Esophagus (tissue), 2 donors: ENCODE measurements around the gene PRELP. TPM values are rescaled to one million over a fixed set of nuclear protein-coding genes. Genes with fewer than 3 reads are reported as not detected.

ENCODE experiments used
- H3K27ac ChIP-seq, 2 donors: one replicate each; pipeline ENCODE4 v1.5.1; 2013; ENCODE audit warnings: low read depth in 2 of 2, mild to moderate bottlenecking in 2 of 2, inconsistent platforms in 1 of 2, low read length in 1 of 2, moderate library complexity in 1 of 2
- H3K27me3 ChIP-seq, 2 donors: one replicate each; pipeline ENCODE4 v1.6.1; 2013; ENCODE audit warnings: low read length in 2 of 2, control low read depth in 1 of 2, mild to moderate bottlenecking in 1 of 2; ENCODE audit not compliant: insufficient read depth in 2 of 2, control insufficient read depth in 1 of 2
- H3K36me3 ChIP-seq, 2 donors: one replicate each; pipeline ENCODE4 v1.6.1; 2013; ENCODE audit warnings: low read length in 1 of 2; ENCODE audit not compliant: control insufficient read depth in 2 of 2, insufficient read depth in 2 of 2
- H3K4me1 ChIP-seq, 2 donors: one replicate each; pipeline ENCODE4 v1.6.1; 2013; ENCODE audit warnings: low read length in 1 of 2; ENCODE audit not compliant: control insufficient read depth in 2 of 2, insufficient read depth in 2 of 2
- H3K4me3 ChIP-seq, 2 donors: one replicate each; pipeline ENCODE4 v1.5.1; 2013; ENCODE audit warnings: low read length in 2 of 2, mild to moderate bottlenecking in 2 of 2, low read depth in 1 of 2, moderate library complexity in 1 of 2
- H3K9me3 ChIP-seq, 2 donors: one replicate each; pipeline ENCODE4 v1.6.1; 2013; ENCODE audit warnings: mild to moderate bottlenecking in 2 of 2, low read depth in 1 of 2, low read length in 1 of 2, moderate library complexity in 1 of 2; ENCODE audit not compliant: control insufficient read depth in 2 of 2, insufficient read depth in 1 of 2
- WGBS, 2 donors: extraction: QIAGEN DNeasy Blood & Tissue Kit; methylation state at CpG; one replicate each; pipeline ENCODE4 v1.1.7; 2013; 5-methylcytosine and 5-hydroxymethylcytosine counted together
- polyA plus RNA-seq, 2 donors: library from polyadenylated mRNA; stranded (reverse); fragments of 200-250 nt; gene quantifications; one replicate each; pipeline ENCODE4 v1.2.3, GENCODE V29; 2013
- donor health status: healthy with polysubstance abuse.
- donor health status: Bipolar disorder and iron deficiency.

PRELP gene
- polyA plus RNA-seq, 2 donors: 6.5 to 27.8 TPM

DNA sequence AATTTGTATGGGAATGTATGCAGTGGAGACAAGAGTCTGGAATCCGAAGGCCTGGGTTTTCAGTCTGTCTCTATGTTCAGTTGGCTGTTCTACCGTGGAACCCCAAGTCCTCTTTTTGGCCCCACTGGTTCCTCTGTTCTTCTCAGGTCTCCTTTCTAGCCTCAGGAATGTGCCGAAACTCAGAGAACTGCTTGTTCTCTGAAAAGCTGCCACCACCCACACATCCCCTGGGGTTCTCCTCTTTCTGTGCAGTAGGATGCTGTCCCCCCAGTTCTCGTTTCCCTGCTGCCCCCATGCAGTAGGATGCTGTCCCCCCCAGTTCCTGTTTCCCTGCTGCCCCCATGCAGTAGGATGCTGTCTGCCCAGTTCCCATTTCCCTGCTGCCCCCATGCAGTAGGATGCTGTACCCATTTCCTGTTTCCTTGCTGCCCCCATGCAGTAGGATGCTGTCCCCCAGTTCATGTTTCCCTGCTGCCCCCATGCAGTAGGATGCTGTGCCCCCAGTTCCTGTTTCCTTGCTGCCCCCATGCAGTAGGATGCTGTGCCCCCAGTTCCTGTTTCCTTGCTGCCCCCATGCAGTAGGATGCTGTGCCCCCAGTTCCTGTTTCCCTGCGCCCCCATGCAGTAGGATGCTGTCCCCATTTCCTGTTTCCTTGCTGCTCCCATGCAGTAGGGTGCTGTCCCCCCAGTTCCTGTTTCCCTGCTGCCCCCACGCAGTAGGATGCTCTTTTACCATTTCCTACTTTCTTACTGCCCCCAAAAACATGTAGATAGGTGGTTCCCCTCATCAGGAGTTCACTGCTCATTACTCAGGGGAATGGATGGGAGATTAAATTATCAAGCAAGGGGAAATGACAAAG, 53.6 kb downstream of the PRELP start:
- Histone ChIP-seq H3K27ac (no peak overlapping the region), H3K9me3 (no peaks in the 10 kb centered on the region), H3K36me3 (no peaks in the 10 kb centered on the region), H3K27me3 (no peaks in the 10 kb centered on the region), H3K4me3 (no peak overlapping the region), H3K4me1 (peaks cover 2 to 5% of the 10 kb centered on the region in 2 donors)
- 78 to 80% methylated on average over 6 of the region's 6 CpGs for WGBS, 2 donors

DNA sequence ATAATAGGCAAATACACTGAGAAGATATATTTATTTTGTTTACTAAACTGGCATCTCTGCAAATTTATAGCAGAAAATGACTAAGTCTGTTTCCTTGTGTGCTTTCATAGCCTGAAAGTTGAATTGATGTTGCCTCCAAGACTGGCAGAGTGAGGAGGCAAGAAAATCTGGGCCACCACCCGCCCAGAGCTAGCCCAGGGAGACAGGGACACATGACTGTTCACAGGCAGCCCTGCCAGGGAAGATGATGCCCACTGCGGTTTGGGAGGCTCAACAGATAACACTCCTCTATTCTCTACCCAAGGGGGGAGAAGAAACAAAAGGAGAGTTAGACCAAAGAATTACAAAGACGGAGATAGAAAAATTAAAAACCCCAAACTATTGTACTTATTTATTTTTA, 55.5 kb downstream of the PRELP start:
- 90 to 91% methylated on average over 3 of the region's 3 CpGs for WGBS, 2 donors

DNA sequence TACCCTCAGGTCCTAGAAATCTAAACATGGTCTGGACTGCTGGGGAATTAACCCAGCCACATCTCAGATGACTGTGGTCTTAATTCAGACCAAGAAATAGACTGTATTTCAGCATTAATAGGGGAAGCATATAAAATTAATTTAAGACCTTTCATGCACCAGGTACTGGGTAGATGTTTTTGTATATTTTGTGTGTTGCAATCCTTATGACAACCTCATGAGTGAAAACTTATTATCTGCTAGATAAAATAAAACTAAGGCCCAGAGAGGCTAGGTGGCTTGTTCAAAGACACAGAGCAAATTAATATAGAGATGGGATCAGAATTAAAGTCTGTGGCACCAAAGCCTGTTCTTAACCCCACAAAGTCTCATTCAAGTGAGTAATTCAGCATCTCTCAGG, 58.4 kb downstream of the PRELP start:
- H3K27me3 ChIP-seq: no peaks in the 10 kb centered on the region
- H3K27ac ChIP-seq: peak overlapping the region; percentile 49 to 75
- no peaks in the 10 kb centered on the region for H3K36me3 ChIP-seq
- H3K4me1 ChIP-seq: no peaks in the 10 kb centered on the region
- H3K4me3 ChIP-seq: no peak overlapping the region
- no peaks in the 10 kb centered on the region for H3K9me3 ChIP-seq

More for the DNA sequence above, 55.5 kb downstream of the PRELP start:
- Histone ChIP-seq H3K36me3 (no peaks in the 10 kb centered on the region), H3K4me3 (no peak overlapping the region), H3K4me1 (peaks cover 0 to 5% of the 10 kb centered on the region in 2 donors), H3K27me3 (no peaks in the 10 kb centered on the region), H3K27ac (no peak overlapping the region), H3K9me3 (no peaks in the 10 kb centered on the region)

- Histone ChIP-seq H3K27me3 (no peaks in the 10 kb centered on the region), H3K9me3 (no peaks in the 10 kb centered on the region), H3K4me1 (no peaks in the 10 kb centered on the region), H3K27ac (peak overlapping the region; percentile 64 to 75), H3K36me3 (no peaks in the 10 kb centered on the region), H3K4me3 (no peak overlapping the region)
- 31 to 55% methylated on average over 3 of the region's 3 CpGs for WGBS, 2 donors
Observed at GRCh38 chr1:203534526-203534925, 58.9 kb downstream of the PRELP start.

DNA sequence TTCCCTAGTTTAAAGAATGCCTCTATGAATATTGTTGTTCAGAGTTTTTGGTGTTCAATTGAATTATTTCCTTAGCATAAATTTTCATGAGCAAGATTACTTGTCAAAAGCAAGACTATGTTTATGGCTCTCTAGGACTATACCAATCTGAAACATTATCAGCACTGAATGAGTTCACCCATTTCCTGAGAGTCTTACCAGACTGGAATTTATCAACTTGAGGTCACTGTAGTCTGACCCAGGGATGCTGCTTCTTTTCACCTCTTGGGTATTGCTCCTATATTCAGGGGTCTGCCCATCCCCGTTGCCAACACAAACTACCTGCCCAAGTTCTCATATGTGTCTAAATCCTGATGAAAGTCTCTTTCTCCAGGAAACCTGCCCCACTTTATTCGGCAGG, 61.0 kb downstream of the PRELP start:
- Histone ChIP-seq H3K36me3 (no peaks in the 10 kb centered on the region), H3K9me3 (no peaks in the 10 kb centered on the region), H3K27ac (no peak overlapping the region), H3K27me3 (no peaks in the 10 kb centered on the region), H3K4me1 (no peaks in the 10 kb centered on the region), H3K4me3 (no peak overlapping the region)
- WGBS, 2 donors: 73 to 80% methylated on average over 2 of the region's 2 CpGs

- Histone ChIP-seq H3K27ac (no peak overlapping the region), H3K36me3 (no peaks in the 10 kb centered on the region), H3K27me3 (no peaks in the 10 kb centered on the region), H3K4me3 (no peak overlapping the region), H3K9me3 (no peaks in the 10 kb centered on the region), H3K4me1 (no peaks in the 10 kb centered on the region)
- WGBS, 2 donors: 70 to 85% methylated on average over 3 of the region's 3 CpGs
Observed at GRCh38 chr1:203536980-203537455, 61.4 kb downstream of the PRELP start.

DNA sequence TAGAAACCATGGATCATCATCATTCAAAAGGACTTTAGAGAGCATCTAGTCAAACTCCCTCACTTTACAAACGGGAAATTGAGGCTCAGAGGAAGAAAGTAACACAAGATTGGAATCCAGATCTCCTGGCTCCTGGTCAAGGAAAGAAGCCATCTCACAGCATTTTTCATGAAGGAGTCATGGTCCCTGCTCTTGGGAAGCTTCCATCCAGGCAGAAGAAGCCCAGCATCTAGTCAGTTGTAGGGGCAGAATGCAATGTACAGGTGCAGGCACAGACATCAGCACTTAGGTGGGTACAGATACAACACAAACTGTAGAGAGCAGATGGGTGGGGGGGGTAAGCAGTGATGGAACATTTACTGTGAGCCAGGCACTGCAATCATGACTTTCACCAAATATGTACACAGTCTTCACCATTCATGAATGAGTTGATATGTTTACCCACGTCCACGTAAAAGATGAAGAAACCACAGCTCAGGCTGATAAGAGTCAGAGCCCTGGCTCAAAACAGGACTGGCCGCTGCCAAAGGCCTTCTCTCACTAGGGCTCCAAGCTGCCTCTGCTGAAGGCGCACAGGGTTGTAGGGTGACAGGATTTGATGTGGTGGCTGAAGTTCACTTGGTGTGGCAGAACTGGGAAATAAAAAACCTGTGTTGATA, 62.3 kb downstream of the PRELP start:
- 67 to 75% methylated on average over 5 of the region's 5 CpGs for WGBS, 2 donors
- H3K36me3 ChIP-seq: no peaks in the 10 kb centered on the region
- no peaks in the 10 kb centered on the region for H3K27me3 ChIP-seq
- H3K9me3 ChIP-seq: no peaks in the 10 kb centered on the region
- no peak overlapping the region for H3K4me3 ChIP-seq
- no peaks in the 10 kb centered on the region for H3K4me1 ChIP-seq
- H3K27ac ChIP-seq: no peak overlapping the region

- H3K27me3 ChIP-seq: no peaks in the 10 kb centered on the region
- no peak overlapping the region for H3K4me3 ChIP-seq
Observed at GRCh38 chr1:203538726-203539125, 63.1 kb downstream of the PRELP start.

DNA sequence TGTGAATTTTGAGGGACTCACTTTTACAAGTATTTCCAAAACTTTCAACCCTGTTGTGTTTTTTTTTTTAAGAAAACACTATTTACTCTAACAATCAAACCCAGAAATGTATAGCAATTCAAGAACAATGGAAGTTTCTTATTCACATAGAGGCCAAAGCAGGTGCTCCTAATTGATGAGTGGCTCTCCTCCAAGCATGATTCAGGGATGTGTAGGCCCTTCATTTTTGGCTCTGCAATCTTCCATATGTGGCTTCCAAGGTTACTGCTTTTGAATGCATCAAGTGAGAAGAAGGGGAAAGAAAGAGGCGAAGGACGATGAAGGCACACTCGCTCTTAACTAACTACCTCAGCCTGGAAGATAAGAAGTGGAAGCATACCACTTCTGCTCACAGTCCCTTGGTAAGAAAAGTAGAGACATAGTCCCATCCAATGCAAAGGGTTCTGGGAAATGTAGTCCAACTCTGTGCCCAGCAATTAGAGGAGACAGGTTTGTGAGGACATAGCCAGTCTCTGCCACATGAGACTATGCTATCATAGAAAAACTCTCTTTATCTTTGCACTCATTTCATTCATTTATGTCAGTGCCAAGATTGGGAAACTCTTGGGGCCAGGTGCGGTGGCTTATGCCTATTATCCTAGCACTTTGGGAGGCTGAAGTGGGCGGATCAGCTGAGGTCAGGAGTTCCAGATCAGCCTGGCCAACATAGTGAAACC, 64.4 kb downstream of the PRELP start:
- 93% methylated on average over 5 of the region's 5 CpGs for WGBS, 2 donors
- no peak overlapping the region for H3K4me3 ChIP-seq
- no peaks in the 10 kb centered on the region for H3K36me3 ChIP-seq
- no peak overlapping the region for H3K27ac ChIP-seq
- H3K4me1 ChIP-seq: no peaks in the 10 kb centered on the region
- H3K9me3 ChIP-seq: no peaks in the 10 kb centered on the region
- H3K27me3 ChIP-seq: no peaks in the 10 kb centered on the region

More at GRCh38 chr1:203538726-203539125, 63.1 kb downstream of the PRELP start:
- Histone ChIP-seq H3K36me3 (no peaks in the 10 kb centered on the region), H3K27ac (no peak overlapping the region), H3K4me1 (no peaks in the 10 kb centered on the region), H3K9me3 (no peaks in the 10 kb centered on the region)
- 33 to 55% methylated on average over 1 of the region's 1 CpG for WGBS, 2 donors
